ENCODE measurements around the gene RXRA.

The RXRA gene

GRCh38 chr9:134475011-134475790 lies 148.9 kb downstream of the RXRA start:
- H3K9me3 ChIP-seq (ENCODE audit: insufficient read depth, low read length, severe bottlenecking), result no peaks in the 10 kb centered on the region
- no peaks in the 10 kb centered on the region for H3K36me3 ChIP-seq (ENCODE audit: insufficient read depth, low read length)
- no peak overlapping the region for H3K4me3 ChIP-seq (ENCODE audit: low read depth in 1 of 2, low read length in 2 of 2)
- H3K27me3 ChIP-seq (ENCODE audit: insufficient read depth, low read length, poor library complexity), result no peaks in the 10 kb centered on the region
- no peaks in the 10 kb centered on the region for H4K20me1 ChIP-seq (ENCODE audit: insufficient read depth, low read length)
- H2AFZ ChIP-seq (ENCODE audit: low read depth, low read length), result no peak overlapping the region; the same call in 1 of the 2 replicates
- ATAC-seq (ENCODE audit: insufficient read depth, low read depth), result peak; percentile 74
- peak; percentile 34 for DNase-seq
- TF ChIP-seq CTCF (IDR thresholded peaks at IDR 0.05; ENCODE audit: borderline replicate concordance, extremely low read depth, low read length, poor library complexity, severe bottlenecking) (no peak), EZH2 (IDR thresholded peaks at IDR 0.05; ENCODE audit: borderline replicate concordance, low read depth, low read length, severe bottlenecking) (no peak)
- peak overlapping the region; percentile 18; the same call in 1 of the 2 replicates for H3K9ac ChIP-seq (ENCODE audit: low read depth, low read length)
- no peak overlapping the region for H3K4me2 ChIP-seq (ENCODE audit: insufficient read depth, low read length)
- no peaks in the 10 kb centered on the region for H3K79me2 ChIP-seq (ENCODE audit: insufficient read depth, low read length)
- no peaks in the 10 kb centered on the region for H3K4me1 ChIP-seq (ENCODE audit: insufficient read depth, low read length)
- no peak overlapping the region for H3K27ac ChIP-seq (ENCODE audit: low read length)

- Histone ChIP-seq H3K27ac (ENCODE audit: low read length) (no peak overlapping the region), H3K79me2 (ENCODE audit: insufficient read depth, low read length) (no peaks in the 10 kb centered on the region), H3K4me1 (ENCODE audit: insufficient read depth, low read length) (no peaks in the 10 kb centered on the region), H2AFZ (ENCODE audit: low read depth, low read length) (peak overlapping the region; percentile 70), H3K9ac (ENCODE audit: low read depth, low read length) (no peak overlapping the region), H3K36me3 (ENCODE audit: insufficient read depth, low read length) (no peaks in the 10 kb centered on the region), H3K4me3 (ENCODE audit: low read depth in 1 of 2, low read length in 2 of 2) (no peak overlapping the region), H3K4me2 (ENCODE audit: insufficient read depth, low read length) (no peak overlapping the region), H3K27me3 (ENCODE audit: insufficient read depth, low read length, poor library complexity) (no peaks in the 10 kb centered on the region), H4K20me1 (ENCODE audit: insufficient read depth, low read length) (no peaks in the 10 kb centered on the region), H3K9me3 (ENCODE audit: insufficient read depth, low read length, severe bottlenecking) (no peaks in the 10 kb centered on the region)
- ATAC-seq (ENCODE audit: insufficient read depth, low read depth) (no peak), DNase-seq (no peak)
- TF ChIP-seq CTCF (IDR thresholded peaks at IDR 0.05; ENCODE audit: borderline replicate concordance, extremely low read depth, low read length, poor library complexity, severe bottlenecking), result no peak
- no peak for TF ChIP-seq EZH2 (IDR thresholded peaks at IDR 0.05; ENCODE audit: borderline replicate concordance, low read depth, low read length, severe bottlenecking)
Observed at GRCh38 chr9:134476272-134476941, 150.2 kb downstream of the RXRA start.

- H3K36me3 ChIP-seq (ENCODE audit: insufficient read depth, low read length), result no peaks in the 10 kb centered on the region
- no peaks in the 10 kb centered on the region for H3K27me3 ChIP-seq (ENCODE audit: insufficient read depth, low read length, poor library complexity)
- H3K27ac ChIP-seq (ENCODE audit: low read length), result no peak overlapping the region
- no peak for TF ChIP-seq CTCF (IDR thresholded peaks at IDR 0.05; ENCODE audit: borderline replicate concordance, extremely low read depth, low read length, poor library complexity, severe bottlenecking)
- TF ChIP-seq EZH2 (IDR thresholded peaks at IDR 0.05; ENCODE audit: borderline replicate concordance, low read depth, low read length, severe bottlenecking), result no peak
- no peak overlapping the region for H3K4me2 ChIP-seq (ENCODE audit: insufficient read depth, low read length)
- DNase-seq (no peak), ATAC-seq (ENCODE audit: insufficient read depth, low read depth) (no peak)
- H3K9me3 ChIP-seq (ENCODE audit: insufficient read depth, low read length, severe bottlenecking), result no peaks in the 10 kb centered on the region
- no peaks in the 10 kb centered on the region for H3K4me1 ChIP-seq (ENCODE audit: insufficient read depth, low read length)
- H4K20me1 ChIP-seq (ENCODE audit: insufficient read depth, low read length), result no peaks in the 10 kb centered on the region
- no peaks in the 10 kb centered on the region for H3K79me2 ChIP-seq (ENCODE audit: insufficient read depth, low read length)
- H2AFZ ChIP-seq (ENCODE audit: low read depth, low read length), result no peak overlapping the region
- H3K4me3 ChIP-seq (ENCODE audit: low read depth in 1 of 2, low read length in 2 of 2), result no peak overlapping the region
- no peak overlapping the region for H3K9ac ChIP-seq (ENCODE audit: low read depth, low read length)
Observed at GRCh38 chr9:134476942-134477335, 150.7 kb downstream of the RXRA start.
